CD4-positive, alpha-beta T cell (primary cell): ENCODE results near the gene GFI1. TPM values are rescaled to one million over a fixed set of nuclear protein-coding genes. Genes with fewer than 3 reads are reported as not detected.

Experiments
- ATAC-seq: fragments of 200-7000 bp; cut with Tn5 transposase; one replicate; pipeline ENCODE4 v1.10.0; 2022; ENCODE audit warnings: mild to moderate bottlenecking; ENCODE audit not compliant: poor library complexity
- CTCF ChIA-PET: fragments of 350-600 bp; sonication (Branson Sonifier 250); formaldehyde crosslinking; loops from one replicate; lab custom pipeline; 2021; ENCODE audit warnings: antibody characterized with exemption, inconsistent platforms; lab: Charles Lee
- POLR2A ChIA-PET: fragments of 350-600 bp; sonication (Branson Sonifier 250); formaldehyde crosslinking; loops from one replicate; lab custom pipeline; 2021; ENCODE audit warnings: antibody characterized with exemption, inconsistent platforms; lab: Charles Lee
- DNase-seq, 14 experiments: peaks; one replicate each; pipeline ENCODE4 v3.0.0-alpha.2; 2013 to 2020; ENCODE audit warnings: mixed read lengths in 2 of 14
- H3K27ac ChIP-seq, 2 donors: one replicate each; pipeline versions ENCODE4 v1.5.1 to v1.7.0; 2013; ENCODE audit warnings: low read length in 2 of 2, low read depth in 1 of 2, mild to moderate bottlenecking in 1 of 2
- H3K27me3 ChIP-seq, 2 experiments: 1 replicate in 1 of 2; 2 replicates in 1 of 2; pipeline versions ENCODE4 v1.6.1 to v1.7.0; 2013; ENCODE audit warnings: low read length in 2 of 2, control low read depth in 1 of 2, mild to moderate bottlenecking in 1 of 2, moderate library complexity in 1 of 2; ENCODE audit not compliant: insufficient read depth in 2 of 2, control insufficient read depth in 1 of 2
- H3K36me3 ChIP-seq: one replicate; pipeline ENCODE4 v1.6.1; 2013; ENCODE audit warnings: low read length, control low read depth; ENCODE audit not compliant: insufficient read depth
- H3K4me1 ChIP-seq: one replicate; pipeline ENCODE4 v1.6.1; 2013; ENCODE audit warnings: low read length, control low read depth; ENCODE audit not compliant: insufficient read depth
- H3K4me3 ChIP-seq: one replicate; pipeline ENCODE4 v1.5.1; 2013; ENCODE audit warnings: mild to moderate bottlenecking, low read length, moderate library complexity
- H3K9me3 ChIP-seq, 2 experiments: 1 replicate in 1 of 2; 2 replicates in 1 of 2; pipeline versions ENCODE4 v1.6.1 to v1.7.0; 2013; ENCODE audit warnings: low read length in 2 of 2, mild to moderate bottlenecking in 2 of 2, control low read depth in 1 of 2, moderate library complexity in 1 of 2; ENCODE audit not compliant: control insufficient read depth in 1 of 2, insufficient read depth in 1 of 2
- H3K27ac Mint-ChIP-seq: one replicate; pipeline ENCODE4 v1.8.0; 2020; ENCODE audit warnings: mixed read lengths
- H3K27me3 Mint-ChIP-seq: one replicate; pipeline ENCODE4 v1.8.0; 2021; ENCODE audit warnings: mixed read lengths
- H3K36me3 Mint-ChIP-seq: one replicate; pipeline ENCODE4 v1.8.0; 2021; ENCODE audit warnings: low read depth, mixed read lengths
- H3K4me1 Mint-ChIP-seq: one replicate; pipeline ENCODE4 v1.8.0; 2021; ENCODE audit warnings: low read depth, mixed read lengths
- H3K4me3 Mint-ChIP-seq: one replicate; pipeline ENCODE4 v1.8.0; 2020; ENCODE audit warnings: mild to moderate bottlenecking, mixed read lengths
- H3K9me3 Mint-ChIP-seq: one replicate; pipeline ENCODE4 v1.8.0; 2020; ENCODE audit warnings: mixed read lengths
- intact Hi-C, 2 experiments: fragments of 100-400 bp; cut with DNase I in 1 of 2; cut with micrococcal nuclease in 1 of 2; formaldehyde crosslinking; loops; one replicate each; pipeline versions ENCODE4 v1.15.1 to v1.9.0; 2023 to 2025; cut with DNase I, micrococcal nuclease
- total RNA-seq, 174 experiments: library from RNA in 2 of 174; stranded (reverse) in 2 of 174; gene quantifications; one replicate each; pipeline ENCODE4 v1.2.3 and lab custom pipeline; 2021 to 2026
- TF ChIP-seq, protein P1 (sequence below): fragments of 200-600 bp; IDR thresholded peaks from one replicate; pipeline ENCODE4 v1.8.0; 2022; ENCODE audit warnings: antibody characterized with exemption, mild to moderate bottlenecking

The GFI1 gene
- total RNA-seq, 2 experiments from 2014 or later = 13.0 to 15.3 TPM

DNA sequence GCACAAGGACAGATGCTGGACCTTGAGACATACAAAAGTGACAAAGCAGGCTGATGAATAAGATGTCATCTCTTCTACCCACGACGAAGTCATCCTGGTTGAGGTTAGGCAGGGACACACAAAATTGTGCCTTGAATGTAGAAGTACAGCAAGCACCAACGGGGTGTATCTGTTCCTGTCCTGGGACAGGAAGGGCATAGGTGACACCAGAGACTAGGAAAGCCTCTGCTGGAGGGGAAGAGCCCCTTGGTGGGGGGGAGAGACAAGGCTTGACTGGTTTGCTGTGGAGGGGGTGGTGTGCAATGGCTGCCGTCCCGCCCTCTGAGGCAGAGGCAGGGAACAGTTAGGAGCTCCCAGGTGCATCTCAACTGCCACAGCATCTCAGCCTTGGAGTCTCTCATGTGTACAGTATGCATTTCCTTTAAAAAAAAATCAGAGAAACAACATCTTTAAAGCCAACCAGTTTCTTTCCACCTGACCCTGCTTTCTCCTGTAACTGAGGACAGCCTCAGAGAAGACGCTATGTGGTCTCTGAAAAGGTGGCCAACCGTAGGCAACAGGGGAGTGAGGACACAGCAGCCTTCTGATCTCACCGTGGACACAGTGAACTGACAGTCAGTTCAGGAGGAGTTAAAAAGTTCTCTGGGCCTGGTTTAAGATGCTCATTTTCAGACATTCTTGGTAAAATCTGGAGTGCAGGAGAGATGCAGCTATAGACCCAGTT is 17.7 kb upstream of the GFI1 start:
- Mint-ChIP-seq H3K4me3 (no peak overlapping the region), H3K4me1 (peaks cover 24% of the 10 kb centered on the region), H3K27ac (no peak overlapping the region), H3K27me3 (no peaks in the 10 kb centered on the region), H3K9me3 (no peaks in the 10 kb centered on the region), H3K36me3 (no peaks in the 10 kb centered on the region)
- H3K27me3 ChIP-seq = no peaks in the 10 kb centered on the region
- intact Hi-C loops = no loop called here
- TF ChIP-seq, protein P1, sequence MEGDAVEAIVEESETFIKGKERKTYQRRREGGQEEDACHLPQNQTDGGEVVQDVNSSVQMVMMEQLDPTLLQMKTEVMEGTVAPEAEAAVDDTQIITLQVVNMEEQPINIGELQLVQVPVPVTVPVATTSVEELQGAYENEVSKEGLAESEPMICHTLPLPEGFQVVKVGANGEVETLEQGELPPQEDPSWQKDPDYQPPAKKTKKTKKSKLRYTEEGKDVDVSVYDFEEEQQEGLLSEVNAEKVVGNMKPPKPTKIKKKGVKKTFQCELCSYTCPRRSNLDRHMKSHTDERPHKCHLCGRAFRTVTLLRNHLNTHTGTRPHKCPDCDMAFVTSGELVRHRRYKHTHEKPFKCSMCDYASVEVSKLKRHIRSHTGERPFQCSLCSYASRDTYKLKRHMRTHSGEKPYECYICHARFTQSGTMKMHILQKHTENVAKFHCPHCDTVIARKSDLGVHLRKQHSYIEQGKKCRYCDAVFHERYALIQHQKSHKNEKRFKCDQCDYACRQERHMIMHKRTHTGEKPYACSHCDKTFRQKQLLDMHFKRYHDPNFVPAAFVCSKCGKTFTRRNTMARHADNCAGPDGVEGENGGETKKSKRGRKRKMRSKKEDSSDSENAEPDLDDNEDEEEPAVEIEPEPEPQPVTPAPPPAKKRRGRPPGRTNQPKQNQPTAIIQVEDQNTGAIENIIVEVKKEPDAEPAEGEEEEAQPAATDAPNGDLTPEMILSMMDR = no peak
- no peaks in the 10 kb centered on the region for H3K36me3 ChIP-seq
- ATAC-seq (no peak), DNase-seq (no peak)
- CTCF ChIA-PET = no interaction called here
- peaks cover 5% of the 10 kb centered on the region for H3K4me1 ChIP-seq
- H3K27ac ChIP-seq = no peak overlapping the region
- H3K4me3 ChIP-seq = no peak overlapping the region
- no peaks in the 10 kb centered on the region for H3K9me3 ChIP-seq
- POLR2A ChIA-PET = no interaction called here

DNA sequence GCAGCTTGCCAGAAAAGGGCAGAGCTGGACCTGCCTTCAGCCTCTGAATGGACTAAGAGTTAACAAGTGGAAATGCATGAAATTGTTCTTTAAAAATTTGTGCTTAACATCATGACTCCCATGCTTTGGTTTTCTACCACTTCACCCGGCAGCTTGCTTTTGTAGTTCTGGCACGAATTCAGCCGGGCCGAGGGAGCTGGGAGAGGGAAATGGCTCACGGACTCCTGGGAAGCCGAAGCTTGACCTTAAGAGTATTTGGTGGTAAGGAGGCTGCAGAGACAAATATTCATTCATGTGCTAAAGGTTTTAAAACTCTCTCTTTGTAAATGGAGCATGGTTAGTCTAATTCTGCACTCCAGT is 17.2 kb upstream of the GFI1 start:
- Mint-ChIP-seq H3K4me1 (peaks cover 24% of the 10 kb centered on the region), H3K4me3 (no peak overlapping the region), H3K27me3 (no peaks in the 10 kb centered on the region), H3K27ac (no peak overlapping the region), H3K9me3 (no peaks in the 10 kb centered on the region), H3K36me3 (no peaks in the 10 kb centered on the region)
- Histone ChIP-seq H3K27me3 (no peaks in the 10 kb centered on the region), H3K9me3 (no peaks in the 10 kb centered on the region), H3K4me3 (no peak overlapping the region), H3K27ac (no peak overlapping the region), H3K36me3 (no peaks in the 10 kb centered on the region), H3K4me1 (peaks cover 5% of the 10 kb centered on the region)
- ChIA-PET POLR2A (interaction anchor here (1.1 kb wide), 1 partner anchor 33 kb away, joined by 3 read pairs; no protein-coding TSS in a partner anchor), CTCF (no interaction called here)
- ATAC-seq (no peak), DNase-seq (no peak)
- intact Hi-C loops = no loop called here
- TF ChIP-seq, protein P1 = no peak

DNA sequence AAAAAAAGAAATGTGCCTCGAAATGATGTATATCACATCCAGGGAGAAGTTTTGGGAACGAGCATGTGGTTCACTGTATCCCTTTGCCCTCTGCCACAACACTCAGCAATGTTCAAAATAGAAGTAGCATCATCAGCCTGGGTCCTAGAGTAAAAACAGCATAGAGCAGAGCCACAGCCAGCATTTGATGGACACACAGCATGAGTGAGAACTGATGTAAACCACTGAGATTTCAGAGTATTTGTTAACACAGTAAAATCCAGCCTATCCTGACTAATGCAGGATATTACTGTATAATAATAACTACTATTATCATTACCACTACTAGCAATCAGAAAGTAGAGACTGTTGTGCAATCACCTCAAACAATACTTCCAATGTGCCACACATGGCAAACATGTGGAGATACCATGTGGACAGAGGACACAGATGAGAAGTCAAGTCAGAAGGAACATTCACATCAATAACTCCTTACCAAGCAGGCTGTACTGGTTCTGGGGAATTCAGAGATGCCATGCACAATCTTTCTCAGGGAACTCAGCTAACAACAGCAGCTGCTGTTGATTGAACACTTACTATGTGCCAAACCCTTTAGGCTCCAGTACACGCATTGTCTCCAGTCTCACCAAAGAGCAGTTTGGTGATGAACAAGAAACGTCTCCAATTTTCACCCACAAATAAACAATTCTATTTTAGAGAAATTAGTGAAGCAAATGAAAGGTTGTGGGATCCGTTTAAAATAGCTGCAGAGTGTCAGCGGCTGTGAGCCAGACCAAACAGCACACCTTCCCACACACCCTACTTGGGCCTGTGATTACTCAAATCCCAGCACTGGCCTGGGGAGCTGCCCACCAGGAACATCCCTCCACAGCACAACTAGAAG is 16.6 kb upstream of the GFI1 start:
- H3K27ac Mint-ChIP-seq = no peak overlapping the region
- H3K27ac ChIP-seq = no peak overlapping the region
- no peak overlapping the region for H3K4me3 Mint-ChIP-seq
- H3K27me3 Mint-ChIP-seq = no peaks in the 10 kb centered on the region
- H3K4me3 ChIP-seq = no peak overlapping the region
- no peaks in the 10 kb centered on the region for H3K36me3 Mint-ChIP-seq
- ATAC-seq (no peak), DNase-seq (no peak)
- CTCF ChIA-PET = interaction anchor here (0.6 kb wide), 1 partner anchor 63 kb away, joined by 3 read pairs; no protein-coding TSS in a partner anchor
- TF ChIP-seq, protein P1 = no peak
- intact Hi-C loops = no loop called here
- no peaks in the 10 kb centered on the region for H3K9me3 Mint-ChIP-seq
- H3K9me3 ChIP-seq = no peaks in the 10 kb centered on the region
- H3K36me3 ChIP-seq = no peaks in the 10 kb centered on the region
- H3K4me1 ChIP-seq = peaks cover 5% of the 10 kb centered on the region
- peaks cover 24% of the 10 kb centered on the region for H3K4me1 Mint-ChIP-seq
- POLR2A ChIA-PET = interaction anchor here (1.1 kb wide), 1 partner anchor 34 kb away, joined by 3 read pairs; no protein-coding TSS in a partner anchor
- H3K27me3 ChIP-seq = no peaks in the 10 kb centered on the region
